ENCODE measurements around the gene ERBB3.

DNA sequence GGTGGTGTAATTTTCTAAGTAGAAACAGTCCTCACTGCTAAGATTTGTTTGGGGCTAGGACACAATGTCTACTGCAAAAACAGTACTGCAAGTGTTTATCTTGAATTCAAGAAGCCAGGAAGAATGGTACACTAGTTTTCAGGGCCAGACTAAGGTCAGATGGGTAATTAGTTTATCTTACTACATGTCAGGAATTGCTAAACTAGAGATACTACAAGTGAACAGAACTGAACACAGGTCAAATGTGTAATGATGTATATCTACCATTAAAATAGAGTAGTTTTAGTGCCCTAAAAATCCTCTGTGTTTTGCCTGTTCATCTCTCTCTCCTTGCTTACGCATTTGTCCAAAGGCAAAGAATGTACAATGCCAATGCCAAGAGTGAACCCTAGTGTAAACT, 34.1 kb downstream of the ERBB3 start:
- TF ChIP-seq, protein P1, sequence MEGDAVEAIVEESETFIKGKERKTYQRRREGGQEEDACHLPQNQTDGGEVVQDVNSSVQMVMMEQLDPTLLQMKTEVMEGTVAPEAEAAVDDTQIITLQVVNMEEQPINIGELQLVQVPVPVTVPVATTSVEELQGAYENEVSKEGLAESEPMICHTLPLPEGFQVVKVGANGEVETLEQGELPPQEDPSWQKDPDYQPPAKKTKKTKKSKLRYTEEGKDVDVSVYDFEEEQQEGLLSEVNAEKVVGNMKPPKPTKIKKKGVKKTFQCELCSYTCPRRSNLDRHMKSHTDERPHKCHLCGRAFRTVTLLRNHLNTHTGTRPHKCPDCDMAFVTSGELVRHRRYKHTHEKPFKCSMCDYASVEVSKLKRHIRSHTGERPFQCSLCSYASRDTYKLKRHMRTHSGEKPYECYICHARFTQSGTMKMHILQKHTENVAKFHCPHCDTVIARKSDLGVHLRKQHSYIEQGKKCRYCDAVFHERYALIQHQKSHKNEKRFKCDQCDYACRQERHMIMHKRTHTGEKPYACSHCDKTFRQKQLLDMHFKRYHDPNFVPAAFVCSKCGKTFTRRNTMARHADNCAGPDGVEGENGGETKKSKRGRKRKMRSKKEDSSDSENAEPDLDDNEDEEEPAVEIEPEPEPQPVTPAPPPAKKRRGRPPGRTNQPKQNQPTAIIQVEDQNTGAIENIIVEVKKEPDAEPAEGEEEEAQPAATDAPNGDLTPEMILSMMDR (IDR thresholded peaks at IDR 0.05): no peak
- TF ChIP-seq POLR2A (IDR thresholded peaks at IDR 0.05): no peak

Measured in Peyer's patch (tissue), 4 donors.